NCI-H748 treated with DMSO at 0.1 percent for 48 hours (cell line): Measurements from ENCODE around the gene PGBD1.

Experiments
- DNase-seq: peaks from one replicate; lab custom pipeline; 2025; lab: John Stamatoyannopoulos, UW

Gene PGBD1

GRCh38 chr6:28281288-28282064 is at the start of gene PGBD1:
Gene PGBD1 (plus strand): TSS chr6:28281572. CDS start chr6:28283814, 2,242 bp downstream.
- DNase-seq, result peak; percentile 66

- DNase-seq, result no peak
Measured at GRCh38 chr6:28232785-28233184, 48.6 kb upstream of the PGBD1 start.

GRCh38 chr6:28235912-28236452 is 45.4 kb upstream of the PGBD1 start:
- no peak for DNase-seq

- DNase-seq, result no peak
Measured at GRCh38 chr6:28239636-28240035, 41.7 kb upstream of the PGBD1 start.

- no peak for DNase-seq
Measured at GRCh38 chr6:28240471-28240870, 40.9 kb upstream of the PGBD1 start.

- no peak for DNase-seq
Measured at GRCh38 chr6:28243946-28244345, 37.4 kb upstream of the PGBD1 start.

- no peak for DNase-seq
Measured at GRCh38 chr6:28245206-28245941, 36.0 kb upstream of the PGBD1 start.

GRCh38 chr6:28248916-28249315 is 32.5 kb upstream of the PGBD1 start:
- DNase-seq, result no peak

- no peak for DNase-seq
Measured at GRCh38 chr6:28250747-28251146, 30.6 kb upstream of the PGBD1 start.

- no peak for DNase-seq
Measured at GRCh38 chr6:28251661-28252008, 29.7 kb upstream of the PGBD1 start.

- DNase-seq, result peak; percentile 79
Measured at GRCh38 chr6:28252009-28252975, 29.1 kb upstream of the PGBD1 start, which contains the start of gene ZKSCAN4. Gene ZKSCAN4 (minus strand): TSS chr6:28252269. CDS start chr6:28251980, 289 bp downstream.

- DNase-seq, result no peak
Measured at GRCh38 chr6:28254121-28254519, 27.3 kb upstream of the PGBD1 start.

- no peak for DNase-seq
Measured at GRCh38 chr6:28257042-28257441, 24.3 kb upstream of the PGBD1 start.

- DNase-seq, result no peak
Measured at GRCh38 chr6:28258877-28259777, 22.2 kb upstream of the PGBD1 start, which contains the start of gene NKAPL. Gene NKAPL (plus strand): TSS chr6:28259297. CDS start chr6:28259372, 75 bp downstream.

GRCh38 chr6:28263922-28264321 is 17.4 kb upstream of the PGBD1 start:
- no peak for DNase-seq

- DNase-seq, result no peak
Measured at GRCh38 chr6:28264834-28265401, 16.5 kb upstream of the PGBD1 start.

- DNase-seq, result no peak
Measured at GRCh38 chr6:28266563-28266961, 14.8 kb upstream of the PGBD1 start.

- DNase-seq, result peak; percentile 89
Measured at GRCh38 chr6:28266962-28267694, 14.2 kb upstream of the PGBD1 start, which contains the start of gene ZSCAN26. Gene ZSCAN26 (plus strand): TSS chr6:28267143. CDS start chr6:28271920, 4,777 bp downstream.

- no peak for DNase-seq
Measured at GRCh38 chr6:28267695-28268059, 13.7 kb upstream of the PGBD1 start.

- no peak for DNase-seq
Measured at GRCh38 chr6:28269492-28269891, 11.9 kb upstream of the PGBD1 start.
